SU-DHL-6 (cell line): Measurements from ENCODE around the gene LONRF2.

ENCODE experiments used
- H2AFZ ChIP-seq: fragments of 200-600 bp; sonication (generic); 2 replicates; pipeline ENCODE4 v1.6.1; 2014; ENCODE audit warnings: low read depth, mild to moderate bottlenecking, moderate library complexity, mixed read lengths, antibody characterized with exemption, low read length; ENCODE audit not compliant: severe bottlenecking
- H3F3A ChIP-seq: fragments of 200-600 bp; shearing (Covaris generic); 2 replicates; pipeline ENCODE4 v1.6.0; 2016; ENCODE audit warnings: antibody characterized with exemption, mild to moderate bottlenecking; ENCODE audit not compliant: insufficient read depth
- H3K27ac ChIP-seq: fragments of 200-600 bp; sonication (generic); 2 replicates; pipeline ENCODE4 v1.5.1; 2016; ENCODE audit warnings: low read depth, mild to moderate bottlenecking, low read length, moderate library complexity, mixed read lengths
- H3K27me3 ChIP-seq: fragments of 200-600 bp; sonication (generic), shearing (Covaris generic); 2 replicates; pipeline ENCODE4 v1.6.0; 2014; ENCODE audit warnings: mild to moderate bottlenecking, low read length
- H3K36me3 ChIP-seq: fragments of 200-600 bp; sonication (generic); 2 replicates; pipeline ENCODE4 v1.6.1; 2014; ENCODE audit warnings: mild to moderate bottlenecking, low read length, mixed read lengths
- H3K4me2 ChIP-seq: fragments of 300-600, 200-600 bp; shearing (Covaris generic), sonication (generic); 2 replicates; pipeline ENCODE4 v1.6.0; 2014; ENCODE audit warnings: low read length, low read depth, mild to moderate bottlenecking; ENCODE audit not compliant: poor library complexity, severe bottlenecking
- H3K4me3 ChIP-seq: fragments of 200-600 bp; sonication (generic); 2 replicates; pipeline ENCODE4 v1.5.1; 2014; ENCODE audit warnings: antibody characterized with exemption, low read length, mild to moderate bottlenecking, mixed read lengths; ENCODE audit not compliant: insufficient read depth, poor library complexity, severe bottlenecking
- H3K79me2 ChIP-seq: fragments of 200-600 bp; sonication (generic); 2 replicates; pipeline ENCODE4 v1.6.1; 2014; ENCODE audit warnings: mild to moderate bottlenecking, low read length, moderate library complexity; ENCODE audit not compliant: insufficient read depth
- H3K9ac ChIP-seq: fragments of 200-600 bp; sonication (generic); 2 replicates; pipeline ENCODE4 v1.7.0; 2014; ENCODE audit warnings: mild to moderate bottlenecking, low read length
- H3K9me2 ChIP-seq: fragments of 200-600 bp; sonication (generic); replicated peaks from 2 replicates; pipeline ENCODE4 v1.6.1; 2014; ENCODE audit warnings: low read length; ENCODE audit not compliant: insufficient read depth
- H3K9me3 ChIP-seq: fragments of 200-600 bp; sonication (generic); 2 replicates; pipeline ENCODE4 v1.6.1; 2014; ENCODE audit warnings: low read length, mixed read lengths; ENCODE audit not compliant: insufficient read depth
- H4K20me1 ChIP-seq: fragments of 200-600 bp; sonication (generic); 2 replicates; pipeline ENCODE4 v1.6.1; 2014; ENCODE audit warnings: low read depth, mild to moderate bottlenecking, antibody characterized with exemption, low read length, moderate library complexity, mixed read lengths
- CTCF ChIP-seq: fragments of 200-600 bp; sonication (generic); IDR thresholded peaks from one replicate; pipeline ENCODE4 v1.5.1; 2017; ENCODE audit warnings: antibody characterized with exemption, mild to moderate bottlenecking, low read length, moderate library complexity; ENCODE audit not compliant: insufficient read depth, poor library complexity, severe bottlenecking
- EZH2phosphoT487 ChIP-seq: fragments of 200-600 bp; sonication (generic), shearing (Covaris generic); conservative IDR thresholded peaks from 2 replicates; pipeline ENCODE4 v1.6.1; 2018; ENCODE audit warnings: mild to moderate bottlenecking, antibody characterized with exemption, low read length, moderate library complexity, mixed read lengths

LONRF2 gene

GRCh38 chr2:100242476-100242875, 79.8 kb downstream of the LONRF2 start:
- Histone ChIP-seq H3K4me2 (no peak overlapping the region), H3K27me3 (no peaks in the 10 kb centered on the region), H3K79me2 (no peaks in the 10 kb centered on the region), H2AFZ (no peak overlapping the region), H3K27ac (no peak overlapping the region), H3F3A (no peaks in the 10 kb centered on the region), H3K36me3 (no peaks in the 10 kb centered on the region), H3K4me3 (no peak overlapping the region), H3K9me3 (no peaks in the 10 kb centered on the region), H3K9me2 (no peaks in the 10 kb centered on the region), H4K20me1 (no peaks in the 10 kb centered on the region), H3K9ac (no peak overlapping the region)
- TF ChIP-seq CTCF = no peak
- no peak for TF ChIP-seq EZH2phosphoT487

GRCh38 chr2:100241236-100241635, 81.1 kb downstream of the LONRF2 start:
- Histone ChIP-seq H3K9ac (no peak overlapping the region), H3K79me2 (no peaks in the 10 kb centered on the region), H2AFZ (no peak overlapping the region), H3K4me2 (no peak overlapping the region), H3K27me3 (no peaks in the 10 kb centered on the region), H3F3A (no peaks in the 10 kb centered on the region), H3K36me3 (no peaks in the 10 kb centered on the region), H3K4me3 (no peak overlapping the region), H3K9me2 (no peaks in the 10 kb centered on the region), H3K9me3 (no peaks in the 10 kb centered on the region), H4K20me1 (no peaks in the 10 kb centered on the region), H3K27ac (no peak overlapping the region)
- TF ChIP-seq CTCF (no peak), EZH2phosphoT487 (no peak)

DNA sequence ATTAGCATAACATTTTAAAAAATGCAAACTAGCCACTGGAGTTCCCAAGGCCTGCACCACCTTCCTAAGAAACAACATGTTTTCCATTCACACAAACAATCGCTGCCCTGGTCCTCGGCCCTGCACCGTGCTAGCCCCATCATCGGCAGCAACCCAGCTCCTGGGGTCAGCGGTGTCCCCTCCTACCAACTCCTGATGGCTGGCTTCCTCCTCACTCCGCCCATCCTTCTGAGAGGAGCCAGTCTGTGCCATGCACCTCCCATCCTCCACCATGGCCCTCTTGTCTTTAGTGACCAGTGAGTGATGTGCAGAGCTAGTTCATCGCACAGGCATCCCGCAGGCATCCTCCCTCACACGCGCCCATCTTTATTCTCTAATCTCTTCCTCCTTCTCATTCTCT, 81.9 kb downstream of the LONRF2 start:
- no peak overlapping the region for H3K9ac ChIP-seq
- H3K36me3 ChIP-seq = no peaks in the 10 kb centered on the region
- H3K4me3 ChIP-seq = no peak overlapping the region
- no peaks in the 10 kb centered on the region for H4K20me1 ChIP-seq
- no peak overlapping the region for H3K4me2 ChIP-seq
- H3K9me3 ChIP-seq = no peaks in the 10 kb centered on the region
- no peak overlapping the region for H2AFZ ChIP-seq
- H3K27ac ChIP-seq = no peak overlapping the region
- H3K79me2 ChIP-seq = no peaks in the 10 kb centered on the region
- H3K27me3 ChIP-seq = no peaks in the 10 kb centered on the region
- no peaks in the 10 kb centered on the region for H3F3A ChIP-seq
- no peaks in the 10 kb centered on the region for H3K9me2 ChIP-seq
- TF ChIP-seq EZH2phosphoT487 (no peak), CTCF (no peak)
